WTC11 (cell line): ENCODE measurements around the gene RIMS4. TPM values are rescaled to one million over a fixed set of nuclear protein-coding genes. Genes with fewer than 3 reads are reported as not detected.

Source experiments
- ATAC-seq: fragments of 200-7000 bp; cut with Tn5 transposase; 2 replicates; pipeline ENCODE4 v1.10.0; 2021; ENCODE audit warnings: mild to moderate bottlenecking, moderate library complexity
- CTCF ChIA-PET: fragments of 300-600 bp; sonication (Branson Sonifier 250); formaldehyde crosslinking; loops from one replicate; lab custom pipeline; 2021; ENCODE audit warnings: antibody characterized with exemption; lab: Charles Lee
- POLR2A ChIA-PET: fragments of 350-600 bp; sonication (Branson Sonifier 250); formaldehyde crosslinking; loops from one replicate; lab custom pipeline; 2021; ENCODE audit warnings: antibody characterized with exemption; lab: Charles Lee
- DNase-seq: peaks from one replicate; pipeline ENCODE4 v3.0.0; 2021; ENCODE audit warnings: low spot score
- H3K27ac Mint-ChIP-seq: 2 replicates; pipeline ENCODE4 v1.8.0; 2021; ENCODE audit warnings: mixed read lengths
- H3K27me3 Mint-ChIP-seq: 2 replicates; pipeline ENCODE4 v1.8.0; 2021; ENCODE audit warnings: low read depth, mild to moderate bottlenecking, moderate library complexity, mixed read lengths
- H3K36me3 Mint-ChIP-seq: 2 replicates; pipeline ENCODE4 v1.8.0; 2021; ENCODE audit warnings: mixed read lengths
- H3K4me1 Mint-ChIP-seq: 2 replicates; pipeline ENCODE4 v1.8.0; 2022; ENCODE audit warnings: mixed read lengths
- H3K4me3 Mint-ChIP-seq: 2 replicates; pipeline ENCODE4 v1.8.0; 2021; ENCODE audit warnings: mild to moderate bottlenecking, moderate library complexity, mixed read lengths
- H3K9me3 Mint-ChIP-seq: 2 replicates; pipeline ENCODE4 v1.8.0; 2021; ENCODE audit warnings: mixed read lengths
- AR ChIP-seq: fragments of 250-450 bp; sonication (Bioruptor Pico); IDR thresholded peaks from 2 replicates; pipeline ENCODE4 v1.9.0; 2021; ENCODE audit warnings: mild to moderate bottlenecking
- CBFB ChIP-seq: sonication (generic); formaldehyde crosslinking; IDR thresholded peaks from 2 replicates; pipeline ENCODE4 v1.8.1; 2022; ENCODE audit warnings: mild to moderate bottlenecking, low read depth, missing genetic modification reagents
- CREM ChIP-seq: sonication (generic); formaldehyde crosslinking; IDR thresholded peaks from 2 replicates; pipeline ENCODE4 v1.8.1; 2022; ENCODE audit warnings: mild to moderate bottlenecking, missing genetic modification reagents, moderate library complexity
- FOXJ3 ChIP-seq: sonication (generic); formaldehyde crosslinking; IDR thresholded peaks from 2 replicates; pipeline ENCODE4 v1.9.0; 2021; ENCODE audit warnings: missing genetic modification reagents, mild to moderate bottlenecking, borderline replicate concordance
- FOXP1 ChIP-seq: sonication (generic); formaldehyde crosslinking; IDR thresholded peaks from 2 replicates; pipeline ENCODE4 v1.8.0; 2022; ENCODE audit warnings: missing genetic modification reagents, mild to moderate bottlenecking, moderate library complexity, borderline replicate concordance
- GABPB1 ChIP-seq: sonication (generic); formaldehyde crosslinking; IDR thresholded peaks from 2 replicates; pipeline ENCODE4 v1.8.1; 2023; ENCODE audit warnings: mild to moderate bottlenecking, missing genetic modification reagents
- GTF2I ChIP-seq: fragments of 250-450 bp; sonication (Bioruptor Pico); conservative IDR thresholded peaks from 2 replicates; pipeline ENCODE4 v1.4.0; 2021; ENCODE audit warnings: mild to moderate bottlenecking
- HMGA2 ChIP-seq: fragments of 250-450 bp; sonication (Bioruptor Pico); IDR thresholded peaks from 2 replicates; pipeline ENCODE4 v1.4.0; 2021; ENCODE audit warnings: mild to moderate bottlenecking, moderate library complexity
- JUN ChIP-seq: sonication (generic); formaldehyde crosslinking; IDR thresholded peaks from 2 replicates; pipeline ENCODE4 v1.8.0; 2023; ENCODE audit warnings: mild to moderate bottlenecking, missing genetic modification reagents
- KAT7 ChIP-seq: sonication (generic); formaldehyde crosslinking; IDR thresholded peaks from 2 replicates; pipeline ENCODE4 v1.8.1; 2023; ENCODE audit warnings: missing genetic modification reagents, mild to moderate bottlenecking, borderline replicate concordance
- MYBL2 ChIP-seq: sonication (generic); formaldehyde crosslinking; IDR thresholded peaks from 2 replicates; pipeline ENCODE4 v1.8.1; 2023; ENCODE audit warnings: mild to moderate bottlenecking, moderate library complexity, missing genetic modification reagents
- NFYB ChIP-seq: sonication (generic); formaldehyde crosslinking; conservative IDR thresholded peaks from 2 replicates; pipeline ENCODE4 v1.8.0; 2022; ENCODE audit warnings: low read depth, missing genetic modification reagents
- NR1H2 ChIP-seq: sonication (generic); formaldehyde crosslinking; IDR thresholded peaks from 2 replicates; pipeline ENCODE4 v1.9.0; 2021; ENCODE audit warnings: mild to moderate bottlenecking, moderate library complexity, missing genetic modification reagents
- OVOL2 ChIP-seq: fragments of 250-450 bp; sonication (Bioruptor Pico); IDR thresholded peaks from 2 replicates; pipeline ENCODE4 v1.9.0; 2021; ENCODE audit warnings: mild to moderate bottlenecking, borderline replicate concordance
- RELA ChIP-seq: sonication (generic); formaldehyde crosslinking; IDR thresholded peaks from 2 replicates; pipeline ENCODE4 v1.8.1; 2022; ENCODE audit warnings: missing genetic modification reagents, mild to moderate bottlenecking, borderline replicate concordance
- ZNF219 ChIP-seq: sonication (generic); formaldehyde crosslinking; IDR thresholded peaks from 2 replicates; pipeline ENCODE4 v1.8.0; 2023; ENCODE audit warnings: missing genetic modification reagents, mild to moderate bottlenecking, borderline replicate concordance
- total RNA-seq: library from RNA; stranded (reverse); gene quantifications from 3 replicates; pipeline ENCODE4 v1.2.3, GENCODE V29; 2021
- TF ChIP-seq, protein P1 (sequence below): sonication (generic); formaldehyde crosslinking; IDR thresholded peaks from 2 replicates; pipeline ENCODE4 v1.8.1; 2023; ENCODE audit warnings: mild to moderate bottlenecking, missing genetic modification reagents
- TF ChIP-seq, protein P2 (sequence below): sonication (generic); formaldehyde crosslinking; IDR thresholded peaks from 2 replicates; pipeline ENCODE4 v1.8.0; 2022; ENCODE audit warnings: missing genetic modification reagents
- TF ChIP-seq, protein P3 (sequence below): sonication (generic); formaldehyde crosslinking; IDR thresholded peaks from 2 replicates; pipeline ENCODE4 v1.8.1; 2023; ENCODE audit warnings: mild to moderate bottlenecking, missing genetic modification reagents
- TF ChIP-seq, protein P4 (sequence below): fragments of 250-450 bp; sonication (Bioruptor Pico); IDR thresholded peaks from 2 replicates; pipeline ENCODE4 v1.8.0; 2021; ENCODE audit warnings: mild to moderate bottlenecking

RIMS4 gene
- total RNA-seq, 1 experiment from 2014 or later, result 24.8 TPM

DNA sequence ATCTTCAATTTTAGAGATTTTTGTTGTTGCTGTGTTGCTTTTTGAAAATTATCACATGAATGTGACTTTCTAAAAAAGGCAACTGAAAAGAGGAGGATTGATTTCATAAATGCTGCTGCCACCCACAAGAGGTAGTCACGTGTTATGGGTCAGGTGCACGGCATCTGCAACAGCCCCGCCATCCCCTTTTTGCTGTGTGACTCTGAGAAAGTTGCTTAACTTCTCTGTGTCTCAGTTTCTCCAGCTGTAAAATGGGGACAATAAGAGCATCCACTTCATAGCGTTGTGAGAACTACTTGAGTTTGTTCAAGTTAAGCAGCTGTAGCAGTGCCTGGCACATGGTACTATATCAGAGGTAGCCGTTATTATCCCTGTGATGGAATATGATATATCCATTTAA, 84.5 kb downstream of the RIMS4 start:
- CTCF ChIA-PET, result no interaction called here
- H3K4me1 Mint-ChIP-seq, result peaks cover 30% of the 10 kb centered on the region
- TF ChIP-seq OVOL2 (no peak), GTF2I (CRISPR knock-in tag) (0 out of 2 replicates have a peak, but pooled peaks have one; percentile 39)
- TF ChIP-seq, all 79 proteins: peak for 1
- Mint-ChIP-seq H3K27ac (no peak overlapping the region), H3K27me3 (no peaks in the 10 kb centered on the region), H3K36me3 (no peaks in the 10 kb centered on the region), H3K4me3 (no peak overlapping the region), H3K9me3 (no peaks in the 10 kb centered on the region)
- ATAC-seq (no peak), DNase-seq (no peak)
- POLR2A ChIA-PET, result no interaction called here

DNA sequence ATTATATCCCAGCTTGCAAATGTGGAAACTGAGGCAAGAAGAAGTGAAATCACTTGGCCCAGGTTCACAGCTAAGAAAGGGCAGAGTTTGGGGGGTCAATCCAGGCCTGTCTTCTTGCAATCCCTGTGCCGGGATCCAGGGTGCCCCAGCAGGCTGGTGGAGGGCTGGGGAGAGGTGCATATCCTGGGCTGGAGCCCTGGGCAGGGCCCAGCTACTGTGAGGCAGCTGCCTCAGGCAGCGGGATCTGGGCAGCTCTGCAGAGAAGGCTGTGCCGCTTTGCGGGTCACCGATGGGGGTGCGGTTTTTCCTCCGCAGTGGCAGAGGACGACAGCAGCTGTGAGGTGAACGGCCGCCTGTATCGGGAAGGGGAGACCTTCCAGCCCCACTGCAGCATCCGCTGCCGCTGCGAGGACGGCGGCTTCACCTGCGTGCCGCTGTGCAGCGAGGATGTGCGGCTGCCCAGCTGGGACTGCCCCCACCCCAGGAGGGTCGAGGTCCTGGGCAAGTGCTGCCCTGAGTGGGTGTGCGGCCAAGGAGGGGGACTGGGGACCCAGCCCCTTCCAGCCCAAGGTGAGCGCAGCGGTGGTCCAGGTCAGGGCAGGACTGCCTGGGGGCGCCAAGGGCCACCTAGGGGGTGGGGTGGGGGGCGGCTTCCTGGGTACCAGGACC, 85.8 kb downstream of the RIMS4 start:
- no peaks in the 10 kb centered on the region for H3K36me3 Mint-ChIP-seq
- TF ChIP-seq RELA (CRISPR knock-in tag), result no peak
- TF ChIP-seq GABPB1 (CRISPR knock-in tag), result no peak
- TF ChIP-seq, protein P1, sequence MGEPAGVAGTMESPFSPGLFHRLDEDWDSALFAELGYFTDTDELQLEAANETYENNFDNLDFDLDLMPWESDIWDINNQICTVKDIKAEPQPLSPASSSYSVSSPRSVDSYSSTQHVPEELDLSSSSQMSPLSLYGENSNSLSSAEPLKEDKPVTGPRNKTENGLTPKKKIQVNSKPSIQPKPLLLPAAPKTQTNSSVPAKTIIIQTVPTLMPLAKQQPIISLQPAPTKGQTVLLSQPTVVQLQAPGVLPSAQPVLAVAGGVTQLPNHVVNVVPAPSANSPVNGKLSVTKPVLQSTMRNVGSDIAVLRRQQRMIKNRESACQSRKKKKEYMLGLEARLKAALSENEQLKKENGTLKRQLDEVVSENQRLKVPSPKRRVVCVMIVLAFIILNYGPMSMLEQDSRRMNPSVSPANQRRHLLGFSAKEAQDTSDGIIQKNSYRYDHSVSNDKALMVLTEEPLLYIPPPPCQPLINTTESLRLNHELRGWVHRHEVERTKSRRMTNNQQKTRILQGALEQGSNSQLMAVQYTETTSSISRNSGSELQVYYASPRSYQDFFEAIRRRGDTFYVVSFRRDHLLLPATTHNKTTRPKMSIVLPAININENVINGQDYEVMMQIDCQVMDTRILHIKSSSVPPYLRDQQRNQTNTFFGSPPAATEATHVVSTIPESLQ, result no peak
- TF ChIP-seq, protein P2, sequence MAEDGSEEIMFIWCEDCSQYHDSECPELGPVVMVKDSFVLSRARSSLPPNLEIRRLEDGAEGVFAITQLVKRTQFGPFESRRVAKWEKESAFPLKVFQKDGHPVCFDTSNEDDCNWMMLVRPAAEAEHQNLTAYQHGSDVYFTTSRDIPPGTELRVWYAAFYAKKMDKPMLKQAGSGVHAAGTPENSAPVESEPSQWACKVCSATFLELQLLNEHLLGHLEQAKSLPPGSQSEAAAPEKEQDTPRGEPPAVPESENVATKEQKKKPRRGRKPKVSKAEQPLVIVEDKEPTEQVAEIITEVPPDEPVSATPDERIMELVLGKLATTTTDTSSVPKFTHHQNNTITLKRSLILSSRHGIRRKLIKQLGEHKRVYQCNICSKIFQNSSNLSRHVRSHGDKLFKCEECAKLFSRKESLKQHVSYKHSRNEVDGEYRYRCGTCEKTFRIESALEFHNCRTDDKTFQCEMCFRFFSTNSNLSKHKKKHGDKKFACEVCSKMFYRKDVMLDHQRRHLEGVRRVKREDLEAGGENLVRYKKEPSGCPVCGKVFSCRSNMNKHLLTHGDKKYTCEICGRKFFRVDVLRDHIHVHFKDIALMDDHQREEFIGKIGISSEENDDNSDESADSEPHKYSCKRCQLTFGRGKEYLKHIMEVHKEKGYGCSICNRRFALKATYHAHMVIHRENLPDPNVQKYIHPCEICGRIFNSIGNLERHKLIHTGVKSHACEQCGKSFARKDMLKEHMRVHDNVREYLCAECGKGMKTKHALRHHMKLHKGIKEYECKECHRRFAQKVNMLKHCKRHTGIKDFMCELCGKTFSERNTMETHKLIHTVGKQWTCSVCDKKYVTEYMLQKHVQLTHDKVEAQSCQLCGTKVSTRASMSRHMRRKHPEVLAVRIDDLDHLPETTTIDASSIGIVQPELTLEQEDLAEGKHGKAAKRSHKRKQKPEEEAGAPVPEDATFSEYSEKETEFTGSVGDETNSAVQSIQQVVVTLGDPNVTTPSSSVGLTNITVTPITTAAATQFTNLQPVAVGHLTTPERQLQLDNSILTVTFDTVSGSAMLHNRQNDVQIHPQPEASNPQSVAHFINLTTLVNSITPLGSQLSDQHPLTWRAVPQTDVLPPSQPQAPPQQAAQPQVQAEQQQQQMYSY (CRISPR knock-in tag), result peak; percentile 66
- TF ChIP-seq, protein P3, sequence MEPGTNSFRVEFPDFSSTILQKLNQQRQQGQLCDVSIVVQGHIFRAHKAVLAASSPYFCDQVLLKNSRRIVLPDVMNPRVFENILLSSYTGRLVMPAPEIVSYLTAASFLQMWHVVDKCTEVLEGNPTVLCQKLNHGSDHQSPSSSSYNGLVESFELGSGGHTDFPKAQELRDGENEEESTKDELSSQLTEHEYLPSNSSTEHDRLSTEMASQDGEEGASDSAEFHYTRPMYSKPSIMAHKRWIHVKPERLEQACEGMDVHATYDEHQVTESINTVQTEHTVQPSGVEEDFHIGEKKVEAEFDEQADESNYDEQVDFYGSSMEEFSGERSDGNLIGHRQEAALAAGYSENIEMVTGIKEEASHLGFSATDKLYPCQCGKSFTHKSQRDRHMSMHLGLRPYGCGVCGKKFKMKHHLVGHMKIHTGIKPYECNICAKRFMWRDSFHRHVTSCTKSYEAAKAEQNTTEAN (CRISPR knock-in tag), result no peak
- TF ChIP-seq, protein P4, sequence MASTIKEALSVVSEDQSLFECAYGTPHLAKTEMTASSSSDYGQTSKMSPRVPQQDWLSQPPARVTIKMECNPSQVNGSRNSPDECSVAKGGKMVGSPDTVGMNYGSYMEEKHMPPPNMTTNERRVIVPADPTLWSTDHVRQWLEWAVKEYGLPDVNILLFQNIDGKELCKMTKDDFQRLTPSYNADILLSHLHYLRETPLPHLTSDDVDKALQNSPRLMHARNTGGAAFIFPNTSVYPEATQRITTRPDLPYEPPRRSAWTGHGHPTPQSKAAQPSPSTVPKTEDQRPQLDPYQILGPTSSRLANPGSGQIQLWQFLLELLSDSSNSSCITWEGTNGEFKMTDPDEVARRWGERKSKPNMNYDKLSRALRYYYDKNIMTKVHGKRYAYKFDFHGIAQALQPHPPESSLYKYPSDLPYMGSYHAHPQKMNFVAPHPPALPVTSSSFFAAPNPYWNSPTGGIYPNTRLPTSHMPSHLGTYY, result no peak
- H3K4me1 Mint-ChIP-seq, result peaks cover 27% of the 10 kb centered on the region
- no peak for ATAC-seq
- no peaks in the 10 kb centered on the region for H3K9me3 Mint-ChIP-seq
- CTCF ChIA-PET, result interaction anchor here (1.4 to 2.7 kb wide), 2 partner anchors 9 to 40 kb away, joined by 7 to 23 read pairs; no protein-coding TSS in a partner anchor
- no peak overlapping the region for H3K27ac Mint-ChIP-seq
- H3K4me3 Mint-ChIP-seq, result no peak overlapping the region
- H3K27me3 Mint-ChIP-seq, result no peaks in the 10 kb centered on the region
- POLR2A ChIA-PET, result no interaction called here
- DNase-seq, result no peak

DNA sequence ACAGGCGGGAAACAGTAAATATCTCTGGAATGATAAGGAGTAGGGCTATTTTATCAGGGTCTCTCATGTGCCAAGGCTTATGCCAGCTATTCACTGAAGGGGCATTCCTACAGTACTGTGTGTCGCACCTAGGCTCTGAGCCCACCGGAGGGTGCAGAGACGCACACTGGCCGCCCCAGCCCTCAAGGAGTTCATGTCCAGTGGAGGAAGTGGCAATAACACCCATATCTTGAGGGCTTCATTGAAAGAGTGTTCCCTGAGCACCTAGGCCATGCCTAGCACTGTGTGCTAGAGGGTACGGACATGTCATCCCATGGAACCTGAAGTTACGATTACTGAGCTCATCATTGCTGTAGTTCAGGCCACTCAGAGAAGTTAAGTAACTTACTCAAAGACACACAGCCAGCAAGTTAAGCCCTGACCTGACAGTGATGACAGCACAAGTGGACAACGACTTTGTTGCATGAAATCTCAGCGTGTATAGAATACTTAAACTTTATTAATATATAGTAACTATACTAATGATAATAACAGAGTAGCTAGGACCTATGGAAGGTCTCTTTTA, 86.5 kb downstream of the RIMS4 start:
- ATAC-seq (no peak), DNase-seq (no peak)
- Mint-ChIP-seq H3K9me3 (no peaks in the 10 kb centered on the region), H3K4me1 (peaks cover 20% of the 10 kb centered on the region), H3K36me3 (no peaks in the 10 kb centered on the region), H3K4me3 (no peak overlapping the region), H3K27me3 (no peaks in the 10 kb centered on the region), H3K27ac (peak overlapping the region; percentile 69)
- ChIA-PET CTCF (interaction anchor here (1.1 to 2.7 kb wide), 4 partner anchors 9 to 39 kb away, joined by 4 to 23 read pairs (median 6); partner anchors contain the start of gene CCN5), POLR2A (no interaction called here)
- TF ChIP-seq KAT7 (CRISPR knock-in tag) (no peak), FOXJ3 (CRISPR knock-in tag) (no peak), NFYB (CRISPR knock-in tag) (no peak), HMGA2 (no peak), OVOL2 (no peak), ZNF219 (CRISPR knock-in tag) (no peak), NR1H2 (CRISPR knock-in tag) (no peak), AR (CRISPR knock-in tag) (no peak), CBFB (CRISPR knock-in tag) (no peak), JUN (CRISPR knock-in tag) (no peak), CREM (CRISPR knock-in tag) (no peak), MYBL2 (CRISPR knock-in tag) (no peak), FOXP1 (CRISPR knock-in tag) (no peak)
